ENCODE data around the gene SNTG2. TPM values are rescaled to one million over a fixed set of nuclear protein-coding genes. Genes with fewer than 3 reads are reported as not detected.

The SNTG2 gene
- total RNA-seq, 1 donor from 2014 or later, result 7.7 TPM

GRCh38 chr2:1205853-1206252 lies 255.2 kb downstream of the SNTG2 start:
- Mint-ChIP-seq H3K4me1 (ENCODE audit: low read depth, unreplicated experiment) (no peaks in the 10 kb centered on the region), H3K27me3 (ENCODE audit: unreplicated experiment) (no peaks in the 10 kb centered on the region), H3K27ac (ENCODE audit: unreplicated experiment) (no peak overlapping the region), H3K36me3 (ENCODE audit: unreplicated experiment) (peaks cover 6% of the 10 kb centered on the region), H3K9me3 (ENCODE audit: unreplicated experiment) (no peaks in the 10 kb centered on the region), H3K4me3 (ENCODE audit: unreplicated experiment) (no peak overlapping the region)
- DNase-seq, result no peak
- no peak for TF ChIP-seq CTCF (IDR thresholded peaks at IDR 0.05; ENCODE audit: partially characterized antibody, unreplicated experiment)

DNA sequence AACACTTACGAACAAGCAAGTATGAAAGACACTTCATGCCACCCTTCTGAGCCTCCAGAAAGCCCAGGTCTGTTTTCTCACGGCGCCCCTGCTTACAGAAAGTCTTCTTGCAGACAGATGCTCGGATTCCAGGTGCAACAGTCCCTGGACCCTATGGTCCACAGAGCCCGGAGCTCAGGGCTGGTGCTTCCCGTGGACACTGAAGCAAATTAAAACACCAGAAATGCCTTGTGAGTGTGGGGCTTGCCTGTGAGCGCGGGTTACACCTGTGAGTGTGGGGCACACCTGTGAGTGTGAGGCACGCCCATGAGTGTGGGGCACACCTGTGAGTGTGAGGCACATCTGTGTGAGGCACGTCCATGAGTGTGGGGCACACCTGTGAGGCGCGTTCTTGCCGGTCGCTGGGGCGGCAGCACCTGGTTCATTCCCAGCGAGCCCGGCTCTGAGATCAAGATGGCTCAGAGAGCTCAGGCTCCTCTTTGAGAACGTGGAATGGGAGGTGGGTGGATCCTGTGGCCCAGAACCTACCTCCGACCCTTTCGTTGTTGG lies 257.4 kb downstream of the SNTG2 start:
- no peaks in the 10 kb centered on the region for H3K9me3 Mint-ChIP-seq (ENCODE audit: unreplicated experiment)
- H3K27me3 Mint-ChIP-seq (ENCODE audit: unreplicated experiment), result no peaks in the 10 kb centered on the region
- H3K27ac Mint-ChIP-seq (ENCODE audit: unreplicated experiment), result no peak overlapping the region
- H3K4me1 Mint-ChIP-seq (ENCODE audit: low read depth, unreplicated experiment), result no peaks in the 10 kb centered on the region
- peaks cover 15% of the 10 kb centered on the region for H3K36me3 Mint-ChIP-seq (ENCODE audit: unreplicated experiment)
- DNase-seq, result no peak
- no peak for TF ChIP-seq CTCF (IDR thresholded peaks at IDR 0.05; ENCODE audit: partially characterized antibody, unreplicated experiment)
- no peak overlapping the region for H3K4me3 Mint-ChIP-seq (ENCODE audit: unreplicated experiment)

GRCh38 chr2:1208522-1208921 lies 257.9 kb downstream of the SNTG2 start:
- no peak overlapping the region for H3K27ac Mint-ChIP-seq (ENCODE audit: unreplicated experiment)
- H3K27me3 Mint-ChIP-seq (ENCODE audit: unreplicated experiment), result no peaks in the 10 kb centered on the region
- no peak for DNase-seq
- TF ChIP-seq CTCF (IDR thresholded peaks at IDR 0.05; ENCODE audit: partially characterized antibody, unreplicated experiment), result no peak
- H3K9me3 Mint-ChIP-seq (ENCODE audit: unreplicated experiment), result no peaks in the 10 kb centered on the region
- H3K4me3 Mint-ChIP-seq (ENCODE audit: unreplicated experiment), result no peak overlapping the region
- no peaks in the 10 kb centered on the region for H3K4me1 Mint-ChIP-seq (ENCODE audit: low read depth, unreplicated experiment)
- peaks cover 15% of the 10 kb centered on the region for H3K36me3 Mint-ChIP-seq (ENCODE audit: unreplicated experiment)

DNA sequence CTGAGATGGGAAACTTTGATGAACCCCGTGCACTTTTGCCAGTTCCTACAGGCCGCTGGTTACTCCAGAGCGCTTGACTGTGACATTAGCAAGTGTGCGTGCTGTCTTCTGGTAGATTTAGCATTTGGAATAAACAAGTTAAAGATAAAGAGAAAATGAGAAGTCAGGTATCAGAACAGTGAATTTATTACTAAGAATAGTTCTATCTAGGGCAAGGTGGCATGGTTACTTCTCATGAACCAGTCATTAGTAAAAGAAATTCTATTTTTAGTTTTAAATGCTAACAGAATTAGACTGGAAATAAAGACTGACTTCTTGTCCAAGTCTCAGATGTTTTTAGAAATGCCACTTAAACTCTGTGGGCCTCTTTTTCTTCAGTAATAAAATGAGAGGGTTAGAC lies 258.6 kb downstream of the SNTG2 start:
- Mint-ChIP-seq H3K27ac (ENCODE audit: unreplicated experiment) (no peak overlapping the region), H3K27me3 (ENCODE audit: unreplicated experiment) (no peaks in the 10 kb centered on the region), H3K4me3 (ENCODE audit: unreplicated experiment) (no peak overlapping the region), H3K36me3 (ENCODE audit: unreplicated experiment) (peaks cover 20% of the 10 kb centered on the region), H3K9me3 (ENCODE audit: unreplicated experiment) (no peaks in the 10 kb centered on the region), H3K4me1 (ENCODE audit: low read depth, unreplicated experiment) (no peaks in the 10 kb centered on the region)
- TF ChIP-seq CTCF (IDR thresholded peaks at IDR 0.05; ENCODE audit: partially characterized antibody, unreplicated experiment), result no peak
- DNase-seq, result no peak

DNA sequence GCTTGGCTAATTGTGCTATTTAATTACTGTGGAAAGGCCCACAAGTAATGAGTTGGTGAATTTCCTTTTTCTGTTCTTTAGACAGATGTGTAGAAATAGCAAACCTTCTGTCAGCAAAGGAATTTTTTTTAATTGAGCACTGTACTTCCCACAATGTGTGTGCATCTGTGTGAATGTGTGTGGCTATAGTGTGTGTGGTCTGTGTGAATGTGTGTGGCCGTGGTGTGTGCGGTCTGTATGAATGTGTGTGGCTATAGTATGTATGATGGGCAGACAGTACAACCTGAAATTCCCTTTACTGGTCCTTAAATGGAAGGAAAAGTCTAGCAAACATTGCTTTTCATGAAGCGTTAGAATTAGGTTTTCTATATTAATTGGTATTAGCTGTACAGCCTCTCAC lies 259.1 kb downstream of the SNTG2 start:
- peaks cover 24% of the 10 kb centered on the region for H3K36me3 Mint-ChIP-seq (ENCODE audit: unreplicated experiment)

More for the DNA sequence above, 259.1 kb downstream of the SNTG2 start:
- no peak for TF ChIP-seq CTCF (IDR thresholded peaks at IDR 0.05; ENCODE audit: partially characterized antibody, unreplicated experiment)
- no peak overlapping the region for H3K4me3 Mint-ChIP-seq (ENCODE audit: unreplicated experiment)
- no peak overlapping the region for H3K27ac Mint-ChIP-seq (ENCODE audit: unreplicated experiment)
- H3K9me3 Mint-ChIP-seq (ENCODE audit: unreplicated experiment), result peaks cover 2% of the 10 kb centered on the region
- H3K27me3 Mint-ChIP-seq (ENCODE audit: unreplicated experiment), result no peaks in the 10 kb centered on the region
- no peaks in the 10 kb centered on the region for H3K4me1 Mint-ChIP-seq (ENCODE audit: low read depth, unreplicated experiment)
- DNase-seq, result no peak

Measured in glutamatergic neuron (in vitro differentiated cells).